Effector memory CD4-positive, alpha-beta T cell (primary cell): Measurements from ENCODE around the gene QRSL1.
"Not testable (repeated sequence)": the region's sequence is repeated elsewhere in the genome, so short reads cannot be mapped to it uniquely, and the experiment has no call there.

Source experiments
- DNase-seq, 3 donors: peaks; one replicate each; pipeline ENCODE4 v3.0.0-alpha.2; 2020
- H3K27ac ChIP-seq: 2 replicates; pipeline ENCODE4 v1.7.0; 2013; ENCODE audit warnings: mild to moderate bottlenecking, low read length, moderate library complexity; ENCODE audit not compliant: insufficient read depth, poor library complexity, severe bottlenecking
- H3K27me3 ChIP-seq: replicated peaks from 2 replicates; pipeline ENCODE4 v1.7.0; 2013; ENCODE audit warnings: mild to moderate bottlenecking, low read length; ENCODE audit not compliant: insufficient read depth, control insufficient read depth, poor library complexity, severe bottlenecking
- H3K36me3 ChIP-seq: 2 replicates; pipeline ENCODE4 v1.7.0; 2013; ENCODE audit warnings: mild to moderate bottlenecking, low read length, moderate library complexity; ENCODE audit not compliant: control insufficient read depth, insufficient read depth
- H3K4me1 ChIP-seq: 2 replicates; pipeline ENCODE4 v1.7.0; 2013; ENCODE audit warnings: low read length, mild to moderate bottlenecking; ENCODE audit not compliant: control insufficient read depth, insufficient read depth, poor library complexity, severe bottlenecking
- H3K4me3 ChIP-seq: 2 replicates; pipeline ENCODE4 v1.7.0; 2013; ENCODE audit warnings: low read length, low read depth, mild to moderate bottlenecking; ENCODE audit not compliant: insufficient read depth, poor library complexity, severe bottlenecking
- H3K9me3 ChIP-seq: 2 replicates; pipeline ENCODE4 v1.7.0; 2013; ENCODE audit warnings: mild to moderate bottlenecking, low read length, moderate library complexity; ENCODE audit not compliant: control insufficient read depth

QRSL1 gene

GRCh38 chr6:106694343-106694742 is 65.0 kb downstream of the QRSL1 start:
- H3K27me3 ChIP-seq: no peaks in the 10 kb centered on the region
- no peaks in the 10 kb centered on the region for H3K4me1 ChIP-seq
- no peaks in the 10 kb centered on the region for H3K36me3 ChIP-seq
- DNase-seq: no peak
- no peaks in the 10 kb centered on the region for H3K9me3 ChIP-seq
- H3K4me3 ChIP-seq: no peak overlapping the region
- H3K27ac ChIP-seq: no peak overlapping the region

- no peaks in the 10 kb centered on the region for H3K9me3 ChIP-seq
- H3K27me3 ChIP-seq: no peaks in the 10 kb centered on the region
- no peak for DNase-seq
- H3K27ac ChIP-seq: no peak overlapping the region
- H3K4me1 ChIP-seq: no peaks in the 10 kb centered on the region
- no peak overlapping the region for H3K4me3 ChIP-seq
- no peaks in the 10 kb centered on the region for H3K36me3 ChIP-seq
These were observed 71.2 kb downstream of the QRSL1 start for GRCh38 chr6:106700581-106700980.

DNA sequence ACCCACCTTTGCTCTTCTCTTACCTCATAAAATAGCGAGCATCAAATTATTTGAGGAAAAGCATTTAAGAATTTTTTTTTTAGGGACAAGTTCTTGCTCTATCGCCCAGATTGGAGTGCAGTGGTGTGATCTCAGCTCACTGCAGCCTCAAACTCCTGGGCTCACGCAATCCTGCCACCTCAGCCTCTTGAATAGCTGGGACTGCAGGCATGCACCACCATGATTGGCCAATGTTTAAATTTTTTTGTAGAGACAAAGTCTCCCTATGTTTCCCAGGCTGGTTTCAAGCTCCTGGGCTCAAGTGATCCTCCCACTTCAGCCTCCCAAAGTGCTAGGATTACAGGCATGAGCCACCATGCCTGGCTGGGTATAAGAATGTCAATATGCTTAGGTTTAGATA is 71.8 kb downstream of the QRSL1 start:
- DNase-seq, H3K4me3 ChIP-seq, H3K27me3 ChIP-seq, H3K4me1 ChIP-seq, H3K27ac ChIP-seq, H3K9me3 ChIP-seq, H3K36me3 ChIP-seq: not testable (repeated sequence)

DNA sequence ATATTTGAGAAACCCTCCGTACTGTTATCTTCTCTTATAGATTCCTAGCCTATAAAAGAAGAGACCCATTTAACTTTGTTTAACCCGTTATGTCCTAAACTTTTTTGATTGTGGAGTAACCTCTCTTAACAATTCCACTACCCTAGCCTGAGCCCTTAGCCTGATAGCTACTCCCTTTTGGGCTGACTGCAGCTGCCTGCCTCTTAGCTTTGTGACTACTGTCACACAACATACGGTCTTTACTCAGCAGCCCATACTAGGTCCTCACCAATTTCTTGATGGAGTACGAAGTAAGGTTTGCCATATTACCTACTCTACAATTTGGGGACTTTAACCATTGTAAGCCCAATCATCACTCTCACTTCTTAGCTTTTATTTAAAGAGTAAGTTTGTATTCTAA is 72.7 kb downstream of the QRSL1 start:
- no peak overlapping the region for H3K4me3 ChIP-seq
- H3K27me3 ChIP-seq: no peaks in the 10 kb centered on the region
- DNase-seq: no peak
- H3K36me3 ChIP-seq: no peaks in the 10 kb centered on the region
- no peaks in the 10 kb centered on the region for H3K4me1 ChIP-seq
- H3K9me3 ChIP-seq: no peaks in the 10 kb centered on the region
- no peak overlapping the region for H3K27ac ChIP-seq

DNA sequence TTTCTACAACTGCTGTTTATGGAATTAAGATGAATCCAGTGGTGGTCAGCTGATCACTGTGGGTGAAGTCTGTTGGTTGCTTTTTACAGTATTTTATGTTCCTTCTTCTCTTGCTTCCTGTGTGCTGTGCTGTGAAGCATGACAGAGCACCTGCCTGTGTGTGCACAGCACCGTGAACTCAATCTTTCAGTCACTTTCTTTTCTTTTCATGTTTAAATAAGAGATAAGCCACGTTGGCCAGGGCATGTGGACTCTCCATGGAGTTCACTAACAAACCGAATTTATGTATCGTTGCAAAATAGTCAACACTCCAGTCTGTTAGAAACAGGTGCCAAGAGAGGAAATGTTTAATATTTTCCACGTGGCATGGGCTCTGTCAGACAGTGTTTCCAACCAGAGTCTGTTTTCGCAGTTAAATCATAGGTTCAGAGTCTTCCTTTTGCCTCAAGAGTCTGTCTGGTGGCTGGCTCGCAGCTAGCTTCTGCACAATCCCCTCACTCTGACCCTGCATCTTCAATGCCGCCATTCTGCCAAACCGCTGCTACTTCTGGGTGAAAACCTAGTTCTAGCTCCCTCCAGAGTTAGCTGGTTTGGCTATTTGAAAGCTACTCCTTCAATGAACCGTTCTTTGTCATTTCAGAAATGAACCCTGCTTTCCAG is 73.2 kb downstream of the QRSL1 start:
- H3K4me1 ChIP-seq: no peaks in the 10 kb centered on the region
- H3K27ac ChIP-seq: no peak overlapping the region
- H3K36me3 ChIP-seq: no peaks in the 10 kb centered on the region
- H3K4me3 ChIP-seq: no peak overlapping the region
- no peak for DNase-seq
- no peaks in the 10 kb centered on the region for H3K9me3 ChIP-seq
- H3K27me3 ChIP-seq: no peaks in the 10 kb centered on the region

GRCh38 chr6:106704327-106704726 is 74.9 kb downstream of the QRSL1 start:
- no peaks in the 10 kb centered on the region for H3K36me3 ChIP-seq
- DNase-seq: no peak
- H3K27ac ChIP-seq: no peak overlapping the region
- H3K9me3 ChIP-seq: no peaks in the 10 kb centered on the region
- H3K4me1 ChIP-seq: no peaks in the 10 kb centered on the region
- H3K27me3 ChIP-seq: no peaks in the 10 kb centered on the region
- no peak overlapping the region for H3K4me3 ChIP-seq

- Histone ChIP-seq H3K36me3 (no peaks in the 10 kb centered on the region), H3K4me3 (no peak overlapping the region), H3K9me3 (no peaks in the 10 kb centered on the region), H3K27ac (no peak overlapping the region), H3K27me3 (no peaks in the 10 kb centered on the region), H3K4me1 (no peaks in the 10 kb centered on the region)
- no peak for DNase-seq
These were observed 75.8 kb downstream of the QRSL1 start for GRCh38 chr6:106705156-106705555.

DNA sequence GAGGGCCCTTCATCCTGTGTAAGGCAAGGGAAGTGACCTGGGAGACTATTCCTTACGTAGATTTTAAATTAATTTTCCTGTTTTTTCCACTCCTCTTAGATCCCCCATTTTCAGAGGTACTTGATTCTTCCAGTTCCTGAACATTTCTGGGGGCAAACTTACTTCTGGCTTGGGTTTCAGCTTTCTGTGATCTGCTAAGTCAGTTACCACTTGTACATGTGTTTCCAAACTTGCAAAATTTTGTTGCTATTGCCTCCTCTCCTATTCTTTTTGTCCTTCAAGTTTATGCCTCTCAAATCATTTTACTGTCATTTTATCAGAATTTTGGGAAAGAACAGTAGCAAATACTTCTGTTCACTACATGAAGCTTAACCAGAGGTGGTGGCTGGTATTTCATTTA is 81.2 kb downstream of the QRSL1 start:
- Histone ChIP-seq H3K4me1 (no peaks in the 10 kb centered on the region), H3K9me3 (no peaks in the 10 kb centered on the region), H3K36me3 (no peaks in the 10 kb centered on the region), H3K27me3 (no peaks in the 10 kb centered on the region), H3K27ac (no peak overlapping the region), H3K4me3 (no peak overlapping the region)
- no peak for DNase-seq

DNA sequence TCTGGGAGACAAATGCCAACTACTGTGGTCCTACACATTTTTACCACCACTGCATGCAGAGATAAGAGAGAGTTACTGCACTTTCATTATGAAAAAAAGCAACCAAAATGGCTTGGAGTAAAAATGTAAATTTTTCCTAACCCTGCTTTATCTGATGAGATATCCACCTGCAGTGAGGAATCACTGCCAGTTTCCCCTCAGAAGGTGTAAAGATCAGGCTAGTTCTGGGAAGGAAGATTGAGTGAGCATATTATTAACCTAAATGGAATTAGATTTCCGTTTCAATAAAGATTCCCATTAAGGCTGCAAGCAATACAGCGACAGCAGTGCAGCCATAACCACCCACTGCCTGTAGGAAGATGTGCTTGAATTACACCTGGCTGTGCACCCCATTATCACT is 84.9 kb downstream of the QRSL1 start:
- Histone ChIP-seq H3K4me1 (no peaks in the 10 kb centered on the region), H3K36me3 (no peaks in the 10 kb centered on the region), H3K27ac (no peak overlapping the region), H3K4me3 (no peak overlapping the region), H3K9me3 (no peaks in the 10 kb centered on the region), H3K27me3 (no peaks in the 10 kb centered on the region)
- DNase-seq: no peak

DNA sequence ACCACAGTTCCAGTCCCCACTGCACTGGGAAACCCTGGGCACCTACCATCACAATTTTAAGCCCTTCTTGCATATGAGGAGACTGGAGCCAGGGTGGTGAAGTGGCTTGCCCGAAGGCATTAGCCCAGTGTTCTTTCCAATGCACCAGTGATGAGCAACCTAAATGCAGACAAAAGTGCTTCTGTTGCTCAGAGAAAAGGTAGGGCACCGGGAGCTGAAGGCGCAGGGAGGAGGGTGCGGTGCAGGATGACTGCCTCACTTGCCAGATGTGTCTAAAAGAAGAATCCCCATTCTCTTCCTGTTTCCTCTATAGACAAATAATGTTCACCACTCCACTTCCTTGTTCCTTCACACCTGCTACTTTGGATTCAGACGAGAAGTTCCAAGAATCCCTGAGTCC is 86.5 kb downstream of the QRSL1 start:
- no peak overlapping the region for H3K4me3 ChIP-seq
- H3K36me3 ChIP-seq: no peaks in the 10 kb centered on the region
- no peak overlapping the region for H3K27ac ChIP-seq
- H3K27me3 ChIP-seq: no peaks in the 10 kb centered on the region
- no peaks in the 10 kb centered on the region for H3K9me3 ChIP-seq
- no peak for DNase-seq
- no peaks in the 10 kb centered on the region for H3K4me1 ChIP-seq
